Fibroblast of the aortic adventitia (primary cell): Measurements from ENCODE around the gene FBXL17. TPM values are rescaled to one million over a fixed set of nuclear protein-coding genes. Genes with fewer than 3 reads are reported as not detected.

Experiments used
- DNase-seq: peaks from one replicate; pipeline ENCODE4 v3.0.0-alpha.2; 2010; ENCODE audit warnings: low read depth
- H3K4me3 ChIP-seq: 2 replicates; pipeline ENCODE4 v1.5.1; 2011; ENCODE audit warnings: low read depth, mild to moderate bottlenecking, control low read depth, low read length, moderate library complexity
- total RNA-seq: library from RNA; depleted of rRNA; stranded (reverse); fragments of >200 nt; gene quantifications from 2 replicates; pipeline ENCODE4 v1.2.3, GENCODE V29; 2012; ENCODE audit warnings: low replicate concordance
- TF ChIP-seq, protein P1 (sequence below): IDR thresholded peaks from 2 replicates; pipeline ENCODE4 v1.5.1; 2011; ENCODE audit warnings: mild to moderate bottlenecking, low read length, control low read depth, inconsistent platforms; ENCODE audit not compliant: insufficient read depth

The FBXL17 gene
- total RNA-seq, 1 donor = 19.7 TPM

- TF ChIP-seq, protein P1, sequence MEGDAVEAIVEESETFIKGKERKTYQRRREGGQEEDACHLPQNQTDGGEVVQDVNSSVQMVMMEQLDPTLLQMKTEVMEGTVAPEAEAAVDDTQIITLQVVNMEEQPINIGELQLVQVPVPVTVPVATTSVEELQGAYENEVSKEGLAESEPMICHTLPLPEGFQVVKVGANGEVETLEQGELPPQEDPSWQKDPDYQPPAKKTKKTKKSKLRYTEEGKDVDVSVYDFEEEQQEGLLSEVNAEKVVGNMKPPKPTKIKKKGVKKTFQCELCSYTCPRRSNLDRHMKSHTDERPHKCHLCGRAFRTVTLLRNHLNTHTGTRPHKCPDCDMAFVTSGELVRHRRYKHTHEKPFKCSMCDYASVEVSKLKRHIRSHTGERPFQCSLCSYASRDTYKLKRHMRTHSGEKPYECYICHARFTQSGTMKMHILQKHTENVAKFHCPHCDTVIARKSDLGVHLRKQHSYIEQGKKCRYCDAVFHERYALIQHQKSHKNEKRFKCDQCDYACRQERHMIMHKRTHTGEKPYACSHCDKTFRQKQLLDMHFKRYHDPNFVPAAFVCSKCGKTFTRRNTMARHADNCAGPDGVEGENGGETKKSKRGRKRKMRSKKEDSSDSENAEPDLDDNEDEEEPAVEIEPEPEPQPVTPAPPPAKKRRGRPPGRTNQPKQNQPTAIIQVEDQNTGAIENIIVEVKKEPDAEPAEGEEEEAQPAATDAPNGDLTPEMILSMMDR = no peak
- H3K4me3 ChIP-seq = no peak overlapping the region
- no peak for DNase-seq
These were observed 302.1 kb downstream of the FBXL17 start for GRCh38 chr5:108079753-108080152.

DNA sequence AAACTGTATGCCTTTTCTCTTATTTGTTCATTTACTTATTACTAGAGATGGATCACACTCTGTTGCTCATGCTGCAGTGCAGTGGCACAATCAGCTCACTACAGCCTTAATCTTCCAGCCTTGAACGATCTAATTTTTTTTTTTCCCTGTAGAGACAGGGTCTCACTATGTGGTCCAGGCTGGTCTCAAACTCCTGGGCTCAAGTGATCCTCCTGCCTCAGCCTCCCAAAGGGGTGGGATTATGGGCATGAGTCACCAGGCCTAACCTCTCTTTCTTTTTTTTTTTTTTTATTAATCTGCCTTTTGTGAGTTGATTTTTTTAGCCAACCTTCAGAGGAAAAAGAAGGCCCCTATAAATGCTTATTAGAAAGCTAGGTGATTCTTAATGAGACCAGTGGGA, 303.0 kb downstream of the FBXL17 start:
- no peak for DNase-seq
- TF ChIP-seq, protein P1 = no peak
- H3K4me3 ChIP-seq = no peak overlapping the region

DNA sequence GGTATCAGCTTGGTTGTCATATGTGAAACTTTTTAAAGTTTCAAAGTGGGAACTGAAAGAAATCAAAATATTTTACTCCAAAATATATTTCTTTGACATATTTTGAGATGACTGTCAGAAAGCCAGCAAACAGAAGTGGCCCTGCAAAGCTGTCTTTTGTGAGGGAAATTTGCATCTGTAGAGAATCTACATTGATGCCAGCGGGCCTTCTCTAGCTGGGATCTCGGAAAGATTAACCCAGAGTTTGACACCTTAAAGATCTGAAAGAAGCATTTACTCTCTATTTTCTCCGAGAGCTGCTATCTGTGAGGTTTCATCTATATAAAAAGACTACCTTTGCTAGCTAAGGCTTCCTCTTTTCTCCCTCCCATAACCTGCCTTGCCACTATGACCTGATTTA, 303.6 kb downstream of the FBXL17 start:
- H3K4me3 ChIP-seq = no peak overlapping the region
- no peak for DNase-seq
- TF ChIP-seq, protein P1 = no peak

- TF ChIP-seq, protein P1 = no peak
- no peak for DNase-seq
- H3K4me3 ChIP-seq = no peak overlapping the region
These were observed 307.3 kb downstream of the FBXL17 start for GRCh38 chr5:108074626-108075025.

DNA sequence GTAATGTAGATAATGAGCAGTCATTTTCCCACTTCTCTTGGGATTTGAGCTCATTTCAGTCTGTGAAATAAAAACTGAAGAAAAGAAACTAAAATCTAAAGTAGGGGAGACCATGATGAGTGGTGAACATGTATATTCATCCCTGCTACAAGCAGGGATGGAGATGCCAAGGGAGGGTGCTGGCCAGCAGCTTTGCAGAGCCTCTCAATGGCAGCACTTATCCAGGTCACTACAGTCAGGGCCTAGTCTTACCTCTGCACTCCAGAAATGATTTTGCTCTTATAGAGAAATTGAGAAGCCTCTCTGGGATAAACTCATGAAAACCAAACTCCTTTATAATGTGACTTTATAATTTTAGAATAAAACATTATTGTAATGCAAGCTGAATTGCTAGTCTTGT, 317.6 kb downstream of the FBXL17 start:
- TF ChIP-seq, protein P1 = no peak
- no peak overlapping the region for H3K4me3 ChIP-seq
- DNase-seq = no peak

GRCh38 chr5:108061941-108062340, 320.0 kb downstream of the FBXL17 start:
- no peak overlapping the region for H3K4me3 ChIP-seq
- DNase-seq = peak; percentile 2
- TF ChIP-seq, protein P1 = no peak

DNA sequence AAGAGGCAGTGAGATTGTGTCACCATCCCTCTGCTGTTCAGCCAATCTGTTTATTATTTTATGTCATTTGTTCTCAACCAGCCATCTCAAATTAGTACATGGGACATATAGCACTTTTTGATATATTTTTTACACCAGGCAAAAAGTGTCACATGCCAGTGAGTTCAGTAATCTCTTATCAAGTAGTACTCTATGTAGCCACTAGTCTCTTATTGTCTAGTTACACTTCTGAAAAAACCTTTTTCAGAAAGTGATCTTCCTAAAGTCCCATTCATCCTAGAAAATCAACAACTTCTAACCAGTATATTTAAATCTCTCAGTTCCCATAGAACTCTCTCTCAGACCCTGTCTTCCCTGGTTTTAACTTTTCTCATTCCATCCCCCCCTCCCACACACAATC, 321.6 kb downstream of the FBXL17 start:
- DNase-seq = no peak
- H3K4me3 ChIP-seq = no peak overlapping the region
- TF ChIP-seq, protein P1 = no peak
